HTERT RPE-1 (cell line): ENCODE results near the gene SEC11A.
"Not testable (repeated sequence)": the region's sequence is repeated elsewhere in the genome, so short reads cannot be mapped to it uniquely, and the experiment has no call there.

Experiments used
- in situ Hi-C: fragments of 300-500 bp; cut with MboI; formaldehyde crosslinking; loops from 4 replicates; pipeline ENCODE4 v1.14.3; 2020; ENCODE audit warnings: low sequenced_read_pairs

Gene SEC11A

GRCh38 chr15:84716036-84716732 is at the start of gene SEC11A:
SEC11A (minus strand) TSS chr15:84716139; CDS start chr15:84716075, 64 bp downstream.
- in situ Hi-C loops: no loop called here

DNA sequence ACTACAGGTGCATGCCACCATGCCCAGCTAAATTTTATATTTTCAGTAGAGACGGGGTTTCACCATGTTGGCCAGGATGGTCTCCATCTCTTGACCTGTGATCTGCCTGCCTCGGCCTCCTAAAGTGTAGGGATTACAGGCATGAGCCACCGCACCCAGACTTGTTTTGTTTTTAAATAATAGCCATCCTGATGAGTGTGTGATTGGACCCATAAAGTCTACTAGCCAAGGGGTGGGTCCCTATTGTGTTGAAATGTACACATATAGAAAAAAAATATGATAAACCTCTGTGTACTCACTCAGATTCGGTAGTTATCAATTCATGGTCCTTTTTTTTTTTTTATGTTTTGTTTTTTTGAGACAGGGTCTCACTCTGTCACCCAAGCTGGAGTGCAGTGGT is 49.7 kb upstream of the SEC11A start:
- in situ Hi-C loops: no loop called here

DNA sequence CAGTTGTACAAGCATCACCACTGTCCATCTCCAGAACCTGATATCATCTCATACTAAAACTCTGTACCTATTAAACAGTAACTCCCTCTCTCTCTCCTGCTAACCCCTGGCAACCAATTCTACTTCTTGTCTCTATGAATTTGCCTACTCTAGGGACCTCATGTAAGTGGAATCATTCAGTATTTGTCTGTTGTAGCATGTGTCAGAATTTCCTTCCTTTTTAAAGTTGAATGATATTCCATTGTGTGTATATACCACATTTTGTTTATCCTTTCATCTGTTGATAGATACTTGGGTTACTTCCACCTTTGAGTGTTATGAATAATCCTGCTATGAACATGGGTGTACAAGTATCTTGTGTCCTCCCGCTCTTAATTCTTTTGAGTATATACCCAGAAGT is 49.0 kb upstream of the SEC11A start:
- in situ Hi-C loops: no loop called here

- in situ Hi-C loops: no loop called here
Observed at GRCh38 chr15:84764585-84764984, 48.6 kb upstream of the SEC11A start.

GRCh38 chr15:84762840-84763572 is 47.1 kb upstream of the SEC11A start:
- in situ Hi-C loops: no loop called here

- in situ Hi-C loops: no loop called here
Observed at GRCh38 chr15:84761607-84762131, 45.7 kb upstream of the SEC11A start.

DNA sequence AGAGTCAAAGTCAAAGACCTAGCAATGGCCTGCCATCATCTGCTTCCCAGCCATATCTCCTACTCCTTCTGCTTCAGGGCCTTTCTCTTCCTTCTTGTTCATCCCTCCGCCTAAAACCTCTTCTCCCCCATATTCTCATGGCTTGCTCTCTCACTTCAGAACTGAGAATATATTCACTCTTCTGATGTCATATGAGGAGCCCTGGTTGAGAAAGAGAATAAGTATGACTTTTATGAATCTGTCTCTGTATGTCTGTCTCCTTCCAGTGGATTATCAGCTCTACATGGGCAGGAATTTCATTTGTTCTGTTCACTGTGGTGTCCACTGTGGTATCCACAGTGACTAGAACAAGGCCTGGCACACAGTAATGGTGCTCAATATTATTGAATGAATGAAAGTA is 44.3 kb upstream of the SEC11A start:
- in situ Hi-C loops: no loop called here

GRCh38 chr15:84759018-84759417 is 43.1 kb upstream of the SEC11A start:
- in situ Hi-C loops: no loop called here

DNA sequence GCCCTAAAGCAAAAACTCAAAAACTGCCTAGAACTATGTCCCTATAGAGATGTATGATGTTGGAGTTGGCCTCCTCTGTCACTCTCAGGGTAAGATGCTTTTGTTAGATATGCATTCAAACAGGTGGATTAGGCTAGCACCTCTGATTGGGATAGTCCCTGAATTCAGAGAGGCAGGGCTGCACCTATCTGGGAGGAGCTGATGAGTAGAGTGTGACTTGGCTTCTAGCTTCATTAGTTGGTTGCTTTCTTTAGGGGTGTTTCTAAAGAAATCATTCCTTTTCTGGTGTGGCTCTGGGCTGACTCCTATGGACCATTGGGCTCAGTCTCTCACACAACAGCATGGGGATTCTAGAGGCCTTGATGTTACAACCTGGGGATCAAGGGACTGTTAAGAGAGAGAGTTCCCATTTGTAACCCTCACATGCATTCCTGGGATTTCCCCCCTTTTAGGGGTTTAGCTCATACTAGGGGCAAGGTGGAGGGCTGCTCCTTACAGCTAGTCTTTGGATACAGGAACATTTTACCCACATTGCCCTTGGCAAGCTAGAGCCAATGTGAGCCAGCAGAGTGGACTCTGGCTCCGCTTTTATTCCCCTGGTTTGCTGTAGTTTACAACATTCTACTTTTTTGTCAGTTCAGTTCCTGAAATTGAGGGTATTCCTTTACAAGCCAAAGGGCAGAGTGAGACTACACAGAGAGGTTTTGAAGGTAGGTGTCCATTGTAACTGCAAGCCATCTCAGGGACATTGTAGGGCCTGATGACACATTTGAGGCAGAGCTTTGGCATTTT is 40.0 kb upstream of the SEC11A start:
- in situ Hi-C loops: no loop called here

GRCh38 chr15:84754889-84755288 is 39.0 kb upstream of the SEC11A start:
- in situ Hi-C loops: not testable (repeated sequence)

DNA sequence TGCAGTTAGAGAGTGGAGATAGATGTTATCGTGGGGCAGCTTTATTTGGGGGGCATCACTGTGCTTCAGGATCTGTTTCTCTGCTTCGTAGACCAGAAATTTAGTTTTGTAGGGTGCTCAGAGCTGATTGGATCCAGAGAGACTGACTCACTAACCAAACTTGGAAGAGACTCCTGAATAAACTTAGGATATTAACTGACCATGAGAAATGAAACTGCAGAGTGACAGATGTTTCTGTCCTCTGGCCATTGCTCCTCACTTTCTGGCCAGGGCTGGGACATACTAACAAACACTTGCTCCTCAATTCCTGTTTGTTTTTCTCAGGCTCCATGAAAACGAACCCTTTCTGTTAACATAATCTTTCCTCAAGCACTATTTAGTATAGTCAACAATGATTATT is 36.8 kb upstream of the SEC11A start:
- in situ Hi-C loops: no loop called here

- in situ Hi-C loops: no loop called here
Observed at GRCh38 chr15:84752195-84752594, 36.3 kb upstream of the SEC11A start.

DNA sequence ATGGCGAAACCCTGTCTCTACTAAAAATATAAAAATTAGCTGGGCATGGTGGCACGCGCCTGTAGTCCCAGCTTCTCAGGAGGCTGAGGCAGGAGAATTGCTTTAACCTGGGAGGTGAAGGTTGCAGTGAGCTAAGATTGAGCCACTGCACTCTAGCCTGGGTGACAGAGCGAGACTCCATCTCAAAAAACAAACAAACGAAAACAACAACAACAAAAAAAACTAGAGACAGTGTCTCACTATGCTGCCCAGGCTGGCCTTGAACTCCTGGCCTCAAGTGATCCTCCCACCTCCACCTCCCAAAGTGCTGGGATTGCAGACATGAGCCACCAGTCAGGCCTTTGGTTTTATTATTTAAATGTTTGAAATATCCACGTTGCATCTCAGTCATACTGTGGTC is 35.8 kb upstream of the SEC11A start:
- in situ Hi-C loops: not testable (repeated sequence)

DNA sequence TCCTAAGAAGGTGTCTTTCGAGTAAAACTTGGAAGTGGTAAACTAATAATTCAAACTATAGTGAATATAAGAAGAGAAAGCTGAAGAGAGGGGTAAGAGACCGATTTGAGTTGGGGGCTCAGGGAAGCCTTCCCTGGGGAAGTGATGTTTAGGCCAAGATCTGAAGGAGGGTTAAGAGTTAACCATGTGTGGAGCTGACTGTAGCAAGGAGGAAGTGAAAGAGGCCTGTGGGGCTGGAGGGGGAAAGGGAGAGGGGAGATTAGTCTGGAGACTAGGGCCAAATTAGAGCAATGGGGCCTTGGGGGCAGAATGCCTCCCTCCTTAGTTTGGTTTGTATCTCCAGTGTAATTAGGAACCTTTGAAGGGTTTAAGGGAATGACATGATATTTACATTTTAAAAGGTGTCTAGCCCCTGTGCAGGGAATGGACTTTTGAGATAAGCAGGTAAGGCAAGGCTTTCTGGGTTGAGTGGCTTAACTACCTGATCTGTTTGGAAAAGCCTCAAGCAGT is 34.7 kb upstream of the SEC11A start:
- in situ Hi-C loops: no loop called here

DNA sequence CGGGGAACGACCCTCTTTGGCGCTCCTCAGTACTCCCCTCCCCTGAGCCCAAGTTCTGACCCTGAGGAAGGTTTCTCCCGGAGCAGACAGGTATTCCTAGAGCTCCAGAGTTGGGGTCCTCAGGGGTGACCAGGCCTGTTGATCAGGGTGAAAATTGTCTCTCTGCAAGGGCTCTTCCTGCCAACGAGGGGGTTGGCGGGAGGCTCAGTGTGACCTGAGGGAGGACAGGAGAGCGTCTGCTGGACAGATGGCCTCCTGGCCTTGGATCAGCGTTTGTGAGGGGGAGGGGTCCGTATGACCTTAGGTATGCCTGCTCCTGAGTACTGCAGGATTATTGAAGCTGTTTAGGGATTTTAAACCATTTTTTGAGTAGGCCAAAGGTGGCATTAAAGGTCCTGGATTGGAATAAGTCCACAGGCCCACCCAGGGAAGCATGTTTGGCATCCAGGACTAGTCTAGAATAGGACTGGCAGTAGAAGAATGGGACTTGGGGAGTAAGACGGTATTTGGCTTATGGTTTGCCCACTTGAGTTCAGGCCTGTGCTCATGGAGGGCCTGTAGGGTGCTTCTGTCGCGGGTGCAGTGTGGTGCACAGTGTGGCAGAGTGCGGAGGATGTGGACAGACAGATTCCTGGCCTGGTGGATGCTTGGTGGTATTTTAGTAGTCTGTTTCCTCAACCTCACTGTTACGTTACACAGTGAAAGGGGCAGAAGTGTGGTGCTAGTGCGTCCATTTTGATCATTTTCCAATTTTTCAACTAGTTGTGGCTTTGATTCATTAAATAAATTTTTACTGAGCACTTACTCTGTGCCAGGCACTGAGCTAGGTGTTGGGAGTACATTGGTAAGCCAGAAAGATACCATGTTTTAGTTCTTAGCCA is 33.4 kb upstream of the SEC11A start:
- in situ Hi-C loops: no loop called here

DNA sequence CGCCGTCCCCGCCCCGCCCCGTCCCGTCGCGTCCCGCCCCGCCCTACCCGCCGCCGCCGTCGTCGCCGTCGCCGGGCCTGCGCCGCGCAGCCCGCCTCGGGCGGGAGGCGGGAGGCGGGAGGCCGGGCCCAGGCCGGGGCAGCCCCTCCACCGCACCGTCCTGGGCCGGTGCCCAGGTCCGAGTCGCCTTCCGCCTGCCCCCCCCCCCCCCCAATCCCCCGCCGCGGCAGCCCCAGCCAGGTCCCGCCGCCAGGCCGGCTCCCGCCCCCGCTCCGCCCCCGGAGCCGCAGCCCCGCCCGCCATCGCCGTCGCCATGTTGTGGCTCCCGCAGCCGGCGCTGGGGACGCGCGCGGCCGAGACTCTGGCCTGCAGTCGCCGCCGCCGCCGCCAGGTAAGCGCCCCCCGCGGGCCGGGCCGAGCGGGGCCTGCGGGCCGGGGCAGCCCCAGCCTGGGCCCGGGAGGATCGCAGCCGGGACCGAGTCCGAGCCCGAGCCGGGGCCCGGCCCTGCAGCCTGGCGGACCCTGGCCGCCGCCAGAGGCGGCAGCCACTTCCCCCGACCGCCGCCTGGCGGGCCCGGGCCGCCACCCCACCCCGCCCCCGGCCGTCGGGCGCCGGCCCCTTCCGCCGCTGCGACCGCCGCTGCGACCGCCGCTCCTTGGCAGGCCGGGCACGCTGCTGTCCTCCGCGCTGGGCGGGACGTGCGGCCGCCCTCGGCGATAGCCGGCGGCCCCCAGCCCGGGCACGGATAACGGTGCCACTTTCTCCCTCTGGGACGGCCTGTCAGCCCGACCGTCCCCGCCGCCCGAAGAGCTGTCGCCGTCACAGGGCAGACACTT is 32.6 kb upstream of the SEC11A start, which contains the start of gene ZNF592:
TSS of gene ZNF592 (plus strand) at position 319 of the 837 bp plus-strand sequence. CDS start 34,084 bp downstream, outside the sequence.
- in situ Hi-C loops: no loop called here

GRCh38 chr15:84747416-84748273 is 31.7 kb upstream of the SEC11A start:
- in situ Hi-C loops: no loop called here

DNA sequence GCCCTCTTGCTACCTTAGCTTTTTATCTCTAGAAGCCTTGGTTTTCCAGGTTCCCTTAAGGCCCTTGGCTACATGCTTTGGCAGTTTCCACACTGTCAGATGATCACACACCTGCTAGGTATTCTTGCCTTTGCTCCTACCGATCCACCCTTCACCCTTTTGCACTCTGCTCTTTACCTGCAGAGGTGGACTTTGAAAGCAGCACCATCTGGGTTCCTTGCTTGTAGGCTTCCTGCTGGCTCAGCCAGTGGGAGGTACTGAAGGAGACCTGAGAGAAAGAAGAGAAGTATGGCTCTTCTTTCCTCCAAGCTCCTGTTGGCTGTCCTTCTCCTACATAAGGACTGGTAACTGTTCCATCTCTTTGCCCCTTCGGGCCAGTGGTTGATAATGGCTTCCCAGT is 25.2 kb upstream of the SEC11A start:
- in situ Hi-C loops: no loop called here
